ENCODE data around the gene SLC12A8.

The SLC12A8 gene

GRCh38 chr3:125192190-125193035, 20.1 kb downstream of the SLC12A8 start:
- H3K4me1 ChIP-seq = no peaks in the 10 kb centered on the region
- no peak for DNase-seq
- H3K4me3 ChIP-seq (ENCODE audit: low read depth, low read length) = no peak overlapping the region
- no peak for TF ChIP-seq CTCF (IDR thresholded peaks at IDR 0.05; ENCODE audit: low read depth, low read length)
- no peaks in the 10 kb centered on the region for H3K36me3 ChIP-seq
- H3K9me3 ChIP-seq = no peaks in the 10 kb centered on the region
- H3K27me3 ChIP-seq = no peaks in the 10 kb centered on the region

GRCh38 chr3:125191730-125192129, 20.8 kb downstream of the SLC12A8 start:
- TF ChIP-seq CTCF (IDR thresholded peaks at IDR 0.05; ENCODE audit: low read depth, low read length) = no peak
- H3K27me3 ChIP-seq = no peaks in the 10 kb centered on the region
- no peaks in the 10 kb centered on the region for H3K4me1 ChIP-seq
- H3K9me3 ChIP-seq = no peaks in the 10 kb centered on the region
- DNase-seq = no peak
- no peaks in the 10 kb centered on the region for H3K36me3 ChIP-seq
- no peak overlapping the region for H3K4me3 ChIP-seq (ENCODE audit: low read depth, low read length)

- TF ChIP-seq CTCF (IDR thresholded peaks at IDR 0.05; ENCODE audit: low read depth, low read length) = no peak
- Histone ChIP-seq H3K4me3 (ENCODE audit: low read depth, low read length) (no peak overlapping the region), H3K9me3 (no peaks in the 10 kb centered on the region), H3K36me3 (no peaks in the 10 kb centered on the region), H3K27me3 (no peaks in the 10 kb centered on the region), H3K4me1 (no peaks in the 10 kb centered on the region)
- DNase-seq = no peak
Measured at GRCh38 chr3:125191256-125191655, 21.3 kb downstream of the SLC12A8 start.

DNA sequence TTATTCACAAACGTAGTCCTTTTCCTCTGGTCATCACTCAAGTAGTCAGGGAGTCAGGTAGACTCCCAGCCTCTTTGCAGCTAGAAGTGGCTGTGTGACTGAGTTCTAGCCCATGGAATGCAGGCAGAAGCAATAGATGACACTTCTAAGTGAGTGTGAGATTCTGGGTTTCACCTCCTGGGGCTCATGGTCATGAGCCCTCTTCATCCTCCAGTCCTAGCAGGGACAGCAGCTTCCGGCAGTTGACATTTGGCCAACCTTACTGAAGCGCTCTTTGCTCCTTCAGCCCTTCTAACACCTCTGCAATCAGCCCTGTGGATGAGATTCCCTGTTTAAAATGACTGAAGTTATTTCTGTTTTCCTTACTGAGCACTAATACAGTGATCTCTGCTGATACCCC, 21.8 kb downstream of the SLC12A8 start:
- Histone ChIP-seq H3K36me3 (no peaks in the 10 kb centered on the region), H3K9me3 (no peaks in the 10 kb centered on the region), H3K4me3 (ENCODE audit: low read depth, low read length) (no peak overlapping the region), H3K27me3 (no peaks in the 10 kb centered on the region), H3K4me1 (no peaks in the 10 kb centered on the region; the same call in 1 of the 2 replicates)
- DNase-seq = no peak
- TF ChIP-seq CTCF (IDR thresholded peaks at IDR 0.05; ENCODE audit: low read depth, low read length) = no peak

DNA sequence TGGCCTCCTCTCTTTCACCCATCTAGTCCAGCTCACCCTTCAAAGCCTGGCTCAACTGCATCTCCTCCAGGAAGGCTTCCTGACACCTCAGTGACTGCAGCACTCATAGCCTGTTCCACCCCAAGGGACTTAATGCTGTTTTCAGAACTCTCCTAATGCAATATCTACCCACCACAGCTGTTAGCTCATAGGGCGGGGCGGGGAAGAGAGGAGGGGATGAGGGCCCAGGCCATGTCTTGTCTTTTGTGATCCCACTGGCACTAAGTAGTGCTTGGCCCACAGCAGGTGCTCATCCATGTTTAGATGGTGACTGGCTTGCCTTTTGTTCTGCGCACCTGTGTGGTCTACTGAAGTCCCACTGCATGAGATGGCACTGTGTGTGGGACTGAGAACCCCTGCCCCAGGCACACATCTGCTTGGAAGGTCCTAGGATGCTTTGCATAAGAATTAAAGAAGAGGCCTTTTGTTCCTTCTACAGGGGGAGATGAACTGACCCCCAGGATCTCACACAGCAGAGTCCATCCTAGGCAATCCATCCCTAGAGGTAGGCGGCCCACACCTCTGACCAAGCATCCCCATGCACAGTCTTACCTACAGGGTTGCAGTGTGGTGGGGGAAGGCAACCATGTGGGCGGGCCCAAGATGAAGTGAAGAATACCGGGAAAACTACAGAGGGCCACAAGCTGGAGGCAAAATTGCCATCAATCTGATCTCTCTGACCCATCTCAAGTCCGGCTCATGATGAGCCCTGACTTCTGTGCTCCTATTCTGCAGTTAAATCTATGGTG, 23.0 kb downstream of the SLC12A8 start:
- Histone ChIP-seq H3K9me3 (no peaks in the 10 kb centered on the region), H3K27me3 (no peaks in the 10 kb centered on the region), H3K4me3 (ENCODE audit: low read depth, low read length) (no peak overlapping the region), H3K4me1 (no peaks in the 10 kb centered on the region; the same call in 1 of the 2 replicates), H3K36me3 (no peaks in the 10 kb centered on the region)
- no peak for DNase-seq
- no peak for TF ChIP-seq CTCF (IDR thresholded peaks at IDR 0.05; ENCODE audit: low read depth, low read length)

- TF ChIP-seq CTCF (IDR thresholded peaks at IDR 0.05; ENCODE audit: low read depth, low read length) = no peak
- Histone ChIP-seq H3K27me3 (no peaks in the 10 kb centered on the region), H3K36me3 (no peaks in the 10 kb centered on the region), H3K4me1 (no peaks in the 10 kb centered on the region; the same call in 1 of the 2 replicates), H3K9me3 (no peaks in the 10 kb centered on the region), H3K4me3 (ENCODE audit: low read depth, low read length) (no peak overlapping the region)
- no peak for DNase-seq
Measured at GRCh38 chr3:125188955-125189354, 23.6 kb downstream of the SLC12A8 start.
